ENCODE data around the gene ZNF587B. TPM values are rescaled to one million over a fixed set of nuclear protein-coding genes. Genes with fewer than 3 reads are reported as not detected.
A peak's percentile ranks its signal among the peaks of the same experiment; 100 is the strongest.
"Not testable (repeated sequence)": the region's sequence is repeated elsewhere in the genome, so short reads cannot be mapped to it uniquely, and the experiment has no call there.

Gene ZNF587B
- total RNA-seq, 1 donor from 2014 or later = 13.2 TPM

DNA sequence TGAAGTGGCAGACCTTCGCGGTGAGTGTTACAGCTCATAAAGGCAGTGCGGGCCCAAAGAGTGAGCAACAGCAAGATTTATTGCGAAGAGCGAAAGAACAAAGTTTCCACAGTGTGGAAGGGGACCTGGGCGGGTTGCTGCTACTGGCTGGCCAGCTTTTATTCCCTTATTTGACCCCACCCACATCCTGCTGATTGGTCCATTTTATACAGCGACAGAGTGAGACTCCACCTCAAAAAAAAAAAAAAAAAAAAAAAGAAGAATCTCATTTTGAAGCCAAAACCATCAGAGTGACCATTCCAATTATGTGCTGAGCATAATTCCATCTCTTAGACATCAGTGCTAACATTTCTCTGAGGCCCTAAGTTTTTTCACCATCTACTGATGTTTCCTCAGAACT is 13.4 kb upstream of the ZNF587B start:
- intact Hi-C loops (cut with DNase I) = no loop called here
- DNase-seq (ENCODE audit: low spot score) = no peak

DNA sequence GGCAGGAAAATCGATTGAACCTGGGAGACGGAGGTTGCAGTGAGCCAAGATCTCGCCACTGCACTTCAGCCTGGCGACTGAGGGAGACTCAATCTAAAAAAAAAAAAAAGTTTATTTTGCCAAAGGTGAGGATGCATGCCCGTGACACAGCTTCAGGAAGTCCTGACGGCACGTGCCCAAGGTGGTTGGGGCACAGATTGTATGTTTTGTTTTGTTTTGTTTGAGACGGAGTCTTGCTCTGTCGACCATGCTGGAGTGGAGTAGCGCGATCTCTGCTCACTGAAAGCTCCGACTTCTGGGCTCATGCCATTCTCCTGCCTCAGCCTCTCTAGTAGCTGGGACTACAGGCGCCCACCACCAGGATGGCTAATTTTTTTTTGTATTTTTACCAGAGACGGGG is 12.1 kb upstream of the ZNF587B start:
- ATAC-seq (no peak), DNase-seq (ENCODE audit: low spot score) (no peak)
- intact Hi-C loops (cut with DNase I) = no loop called here

More for the DNA sequence above, 13.4 kb upstream of the ZNF587B start:
- no peak for ATAC-seq

DNA sequence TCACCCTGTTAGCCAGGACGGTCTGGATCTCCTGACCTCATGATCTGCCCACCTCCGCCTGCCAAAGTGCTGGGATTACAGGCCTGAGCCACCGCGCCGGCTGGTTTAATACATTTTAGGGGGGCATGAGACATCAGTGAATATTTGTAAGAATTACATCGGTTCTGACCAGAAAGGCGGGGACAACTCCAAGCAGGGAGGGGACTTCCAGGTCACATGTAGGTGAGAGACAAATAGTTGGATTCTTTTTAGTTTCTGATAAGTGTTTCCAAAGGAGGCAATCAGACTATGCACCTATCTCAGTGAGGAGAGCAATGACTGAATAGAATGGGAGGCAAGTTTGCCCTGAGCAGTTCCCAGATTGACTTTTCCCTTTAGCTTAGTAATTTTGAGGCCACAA is 11.7 kb upstream of the ZNF587B start:
- intact Hi-C loops (cut with DNase I) = no loop called here
- ATAC-seq (no peak), DNase-seq (ENCODE audit: low spot score) (no peak)

DNA sequence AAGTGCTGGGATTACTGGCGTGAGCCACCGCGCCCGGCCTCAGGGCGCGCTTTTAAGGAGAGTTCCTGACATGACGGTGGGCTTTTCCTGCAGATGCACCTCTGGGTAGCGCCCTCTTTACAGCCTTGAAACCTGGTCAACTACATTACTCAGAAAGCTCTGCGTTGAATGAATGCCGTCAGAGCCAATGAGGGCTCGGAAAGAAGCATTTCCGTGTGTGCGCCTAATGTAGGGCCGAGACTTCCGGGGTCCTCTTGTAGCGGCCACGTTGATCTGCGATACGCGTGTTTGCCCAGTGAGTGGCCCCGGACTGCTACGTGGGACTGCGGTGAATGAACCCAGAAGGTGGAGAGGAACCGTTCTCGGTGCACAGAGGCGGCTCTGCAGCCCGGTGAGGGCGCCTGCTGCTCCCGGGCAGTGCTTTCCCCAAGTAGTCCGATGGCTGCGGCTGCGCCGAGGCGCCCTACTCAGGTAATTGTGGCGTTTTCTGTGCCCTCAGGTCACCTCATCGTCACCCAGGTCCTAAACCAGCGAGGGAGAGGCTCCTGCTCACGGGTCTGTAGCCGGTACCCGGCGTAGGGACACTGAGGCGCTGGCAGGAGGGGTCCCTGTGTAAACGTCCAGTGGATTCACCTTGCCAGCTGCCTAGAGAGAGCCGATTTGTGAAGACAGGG is 10.5 kb upstream of the ZNF587B start:
- intact Hi-C loops (cut with DNase I) = no loop called here
- peak; percentile 94 for ATAC-seq
- peak; percentile 82 for DNase-seq (ENCODE audit: low spot score)

DNA sequence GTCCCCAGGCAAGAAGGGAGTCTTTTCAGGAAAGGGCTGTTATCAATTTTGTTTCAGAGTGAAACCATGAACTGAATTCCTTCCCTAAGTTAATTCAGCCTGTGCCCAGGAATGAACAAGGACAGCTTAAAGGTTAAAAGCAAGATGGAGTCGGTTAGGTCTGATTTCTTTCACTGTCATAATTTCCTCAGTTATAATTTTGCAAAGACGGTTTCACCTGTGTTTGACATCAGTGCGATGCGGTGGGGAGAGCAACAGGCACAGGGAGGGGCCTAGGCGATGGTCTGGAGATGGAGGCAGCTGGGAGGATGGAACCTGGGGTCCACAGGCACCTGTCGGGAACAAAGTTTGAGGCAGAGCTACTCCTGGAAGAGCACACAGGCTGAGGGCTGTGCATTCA is 9.5 kb upstream of the ZNF587B start:
- intact Hi-C loops (cut with DNase I) = no loop called here
- ATAC-seq (no peak), DNase-seq (ENCODE audit: low spot score) (no peak)

DNA sequence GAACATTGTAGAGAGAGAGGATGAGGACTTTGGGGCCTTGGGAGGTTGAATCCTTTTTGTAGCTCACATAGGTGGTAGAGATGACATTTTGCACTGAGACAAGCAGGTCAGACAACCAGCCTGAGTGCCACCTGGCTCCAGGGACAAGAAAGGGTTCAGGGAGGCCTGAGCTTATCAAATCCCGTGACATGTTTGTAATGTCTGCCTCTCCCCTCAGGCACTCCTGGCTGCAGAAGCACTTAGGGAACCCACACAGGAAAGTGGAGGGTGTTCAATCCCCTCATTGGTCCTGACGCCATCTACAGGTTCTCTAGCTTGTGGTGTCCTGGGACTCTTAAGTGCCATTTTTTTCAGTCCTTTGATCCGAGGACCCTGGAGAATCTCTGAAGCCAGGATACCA is 9.0 kb upstream of the ZNF587B start:
- intact Hi-C loops (cut with DNase I); ATAC-seq; DNase-seq (ENCODE audit: low spot score): not testable (repeated sequence)

DNA sequence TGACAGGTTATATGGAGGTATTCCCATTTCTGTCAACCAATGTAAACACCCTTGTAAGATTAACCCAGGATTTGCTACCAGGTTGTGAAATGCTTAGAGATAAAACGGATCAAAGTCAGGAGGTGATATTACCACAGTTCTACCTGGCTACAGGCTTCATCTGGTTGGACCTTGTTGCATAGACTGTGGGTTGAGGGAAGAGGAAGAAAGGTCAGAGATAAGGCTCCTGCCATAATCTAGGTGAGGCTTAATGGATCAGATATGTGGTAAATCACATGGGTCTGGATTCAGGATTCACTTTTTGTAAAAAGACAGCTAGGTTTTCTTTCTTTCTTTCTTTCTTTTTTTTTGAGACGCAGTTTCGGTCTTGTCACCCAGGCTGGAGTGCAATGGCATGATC is 8.6 kb upstream of the ZNF587B start:
- DNase-seq (ENCODE audit: low spot score); intact Hi-C loops (cut with DNase I); ATAC-seq: not testable (repeated sequence)

DNA sequence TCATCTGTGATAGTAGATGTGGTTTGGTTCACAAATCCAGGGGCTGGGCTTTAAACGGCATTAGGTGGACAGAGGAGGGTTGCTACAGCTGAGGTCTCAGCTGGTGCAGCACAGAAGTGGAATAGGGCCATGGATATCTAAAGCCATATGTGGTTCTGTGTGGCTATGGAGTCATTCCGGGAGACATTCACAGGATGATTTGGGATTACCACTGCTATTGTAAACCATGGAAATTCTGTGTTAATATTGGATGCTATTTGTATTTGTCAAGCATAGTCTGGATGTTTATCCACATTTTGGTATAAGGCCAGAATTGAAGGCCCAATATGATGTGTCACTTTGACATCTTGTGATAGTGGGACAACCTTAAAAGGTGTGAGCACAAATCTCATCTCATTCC is 6.9 kb upstream of the ZNF587B start:
- intact Hi-C loops (cut with DNase I); ATAC-seq; DNase-seq (ENCODE audit: low spot score): not testable (repeated sequence)

DNA sequence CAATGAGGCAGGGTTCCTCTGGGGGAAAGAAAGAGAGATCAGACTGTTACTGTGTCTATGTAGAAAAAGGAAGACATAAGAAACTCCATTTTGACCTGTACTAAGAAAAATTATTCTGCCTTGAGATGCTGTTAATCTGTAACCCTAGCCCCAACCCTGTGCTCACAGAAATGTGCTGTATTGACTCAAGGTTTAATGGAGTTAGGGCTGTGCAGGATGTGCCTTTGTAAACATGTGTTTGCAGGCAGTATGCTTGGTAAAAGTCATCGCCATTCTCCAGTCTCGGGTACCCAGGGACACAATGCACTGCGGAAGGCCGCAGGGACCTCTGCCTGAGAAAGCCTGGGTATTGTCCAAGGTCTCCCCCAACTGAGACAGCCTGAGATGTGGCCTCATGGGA is 6.5 kb upstream of the ZNF587B start:
- intact Hi-C loops (cut with DNase I); DNase-seq (ENCODE audit: low spot score); ATAC-seq: not testable (repeated sequence)

DNA sequence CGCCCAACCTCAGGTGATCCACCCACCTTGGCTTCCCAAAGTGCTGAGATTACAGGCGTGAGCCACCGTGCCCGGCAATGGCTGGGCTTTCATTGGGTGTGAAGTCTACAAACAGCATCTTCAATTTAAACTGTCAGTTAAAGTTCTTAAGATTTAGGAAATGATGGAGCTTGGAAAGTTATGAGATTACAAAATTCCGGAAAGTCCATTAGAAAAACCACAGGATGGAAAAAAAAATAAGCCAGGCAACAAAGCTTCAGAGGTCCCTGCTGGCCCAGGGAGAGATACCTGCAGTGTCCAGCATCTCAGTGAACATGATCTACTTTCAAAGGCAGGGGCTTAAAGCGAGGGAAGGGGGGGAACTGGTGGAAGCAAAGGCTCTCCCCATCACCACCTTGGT is 4.6 kb upstream of the ZNF587B start:
- intact Hi-C loops (cut with DNase I) = no loop called here
- DNase-seq (ENCODE audit: low spot score) (no peak), ATAC-seq (no peak)

DNA sequence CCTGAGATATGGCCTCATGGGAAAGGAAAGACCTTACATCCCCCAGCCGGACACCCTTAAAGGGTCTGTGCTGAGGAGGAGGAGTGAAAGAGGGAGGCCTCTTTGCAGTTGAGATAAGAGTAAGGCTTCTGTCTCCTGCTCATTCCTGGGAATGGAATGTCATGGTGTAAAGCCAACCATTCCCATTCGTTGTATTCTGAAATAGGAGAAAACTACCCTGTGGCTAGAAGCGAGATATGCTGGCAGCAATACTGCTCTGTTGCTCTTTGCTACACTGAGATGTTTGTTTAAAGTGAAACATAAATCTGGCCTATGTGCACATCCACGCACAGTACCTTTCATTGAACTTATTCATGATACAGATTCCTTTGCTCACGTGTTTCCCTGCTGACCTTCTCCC is 783 bp upstream of the ZNF587B start:
- no peak for ATAC-seq

DNA sequence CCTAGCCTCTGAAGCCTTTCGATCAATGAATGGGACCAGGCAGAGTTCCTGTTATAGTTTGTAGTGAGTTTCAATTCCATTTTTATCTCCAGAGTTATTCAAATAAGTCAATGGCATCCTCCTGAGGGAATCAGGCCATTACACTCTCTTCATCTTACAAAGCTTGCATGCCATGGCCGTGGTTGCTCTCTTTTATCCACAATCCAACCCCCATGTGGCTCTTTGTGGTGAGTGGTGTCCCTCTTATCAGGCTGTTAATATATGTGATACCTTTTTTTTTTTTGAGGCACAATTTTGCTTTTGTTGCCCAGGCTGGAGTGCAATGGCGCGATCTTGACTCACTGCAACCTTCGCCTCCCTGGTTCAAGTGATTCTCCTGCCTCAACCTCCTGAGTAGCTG is 6.9 kb downstream of the ZNF587B start:
- DNase-seq (ENCODE audit: low spot score); ATAC-seq; intact Hi-C loops (cut with DNase I): not testable (repeated sequence)

More for the DNA sequence above, 783 bp upstream of the ZNF587B start:
- DNase-seq (ENCODE audit: low spot score) = no peak
- intact Hi-C loops (cut with DNase I) = no loop called here

DNA sequence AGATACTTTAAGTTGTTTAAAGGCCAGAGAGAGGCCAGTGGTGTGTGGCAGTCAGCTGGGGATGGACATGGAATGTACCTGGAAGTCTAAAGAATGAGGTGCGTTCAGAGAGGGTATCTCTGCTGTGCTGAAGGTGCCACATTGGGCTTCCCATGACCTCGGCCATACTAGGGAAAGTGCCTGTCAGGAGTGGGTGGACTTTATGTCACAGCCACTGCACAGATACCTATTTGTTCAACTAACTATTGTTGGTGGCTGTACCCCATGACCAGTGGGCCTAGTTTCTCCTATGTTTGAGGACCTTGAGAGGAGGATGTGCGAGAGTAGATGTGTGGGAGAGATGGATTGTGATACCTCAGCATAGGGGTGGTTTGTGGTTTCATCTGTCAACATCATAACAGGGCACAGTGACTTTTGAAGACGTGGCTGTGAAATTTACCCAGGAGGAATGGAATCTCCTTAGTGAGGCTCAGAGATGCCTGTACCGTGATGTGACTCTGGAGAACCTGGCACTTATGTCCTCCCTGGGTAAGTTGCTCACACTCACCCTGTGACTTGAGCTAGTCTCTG is 8.6 kb downstream of the ZNF587B start:
- ATAC-seq; intact Hi-C loops (cut with DNase I); DNase-seq (ENCODE audit: low spot score): not testable (repeated sequence)

DNA sequence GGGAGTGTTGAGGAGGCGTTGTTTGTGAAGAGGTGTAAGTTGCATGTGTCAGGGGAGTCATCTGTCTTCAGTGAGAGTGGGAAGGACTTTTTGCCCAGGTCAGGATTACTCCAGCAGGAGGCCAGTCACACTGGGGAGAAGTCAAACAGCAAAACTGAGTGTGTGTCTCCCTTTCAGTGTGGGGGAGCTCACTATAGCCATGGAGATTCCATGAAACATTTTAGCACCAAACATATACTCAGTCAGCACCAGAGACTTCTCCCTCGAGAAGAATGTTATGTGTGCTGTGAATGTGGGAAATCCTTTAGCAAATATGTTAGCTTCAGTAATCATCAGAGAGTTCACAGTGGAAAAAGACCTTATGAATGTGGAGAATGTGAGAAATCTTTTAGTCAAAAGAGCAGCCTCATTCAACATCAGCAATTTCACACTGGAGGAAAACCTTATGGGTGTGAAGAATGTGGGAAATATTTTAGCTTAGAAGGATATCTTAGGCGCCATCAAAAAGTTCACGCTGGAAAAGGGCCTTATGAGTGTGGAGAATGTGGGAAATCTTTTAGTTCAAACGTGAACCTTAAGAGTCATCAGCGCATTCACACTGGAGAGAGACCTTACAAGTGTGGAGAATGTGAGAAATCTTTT is 11.1 kb downstream of the ZNF587B start:
- intact Hi-C loops (cut with DNase I) = no loop called here
- DNase-seq (ENCODE audit: low spot score) = no peak
- no peak for ATAC-seq

DNA sequence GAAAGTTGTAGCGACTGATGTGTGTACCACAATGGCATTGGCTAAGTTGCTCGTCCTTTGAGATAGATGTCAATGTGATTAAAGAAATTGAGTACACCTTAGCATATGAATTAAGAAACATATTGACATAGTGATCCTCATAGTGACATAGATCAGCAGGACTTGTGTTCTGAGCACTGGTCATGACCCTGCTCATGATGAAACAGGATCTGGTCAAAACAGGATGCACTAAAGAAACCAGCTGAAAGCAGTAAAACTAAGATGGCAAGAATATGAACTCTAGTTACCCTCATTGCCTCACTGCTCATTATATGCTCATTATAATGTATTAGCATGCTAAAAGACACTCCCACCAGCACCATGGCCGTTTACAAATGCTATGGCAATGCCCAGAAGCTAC is 17.1 kb downstream of the ZNF587B start:
- DNase-seq (ENCODE audit: low spot score); ATAC-seq; intact Hi-C loops (cut with DNase I): not testable (repeated sequence)

DNA sequence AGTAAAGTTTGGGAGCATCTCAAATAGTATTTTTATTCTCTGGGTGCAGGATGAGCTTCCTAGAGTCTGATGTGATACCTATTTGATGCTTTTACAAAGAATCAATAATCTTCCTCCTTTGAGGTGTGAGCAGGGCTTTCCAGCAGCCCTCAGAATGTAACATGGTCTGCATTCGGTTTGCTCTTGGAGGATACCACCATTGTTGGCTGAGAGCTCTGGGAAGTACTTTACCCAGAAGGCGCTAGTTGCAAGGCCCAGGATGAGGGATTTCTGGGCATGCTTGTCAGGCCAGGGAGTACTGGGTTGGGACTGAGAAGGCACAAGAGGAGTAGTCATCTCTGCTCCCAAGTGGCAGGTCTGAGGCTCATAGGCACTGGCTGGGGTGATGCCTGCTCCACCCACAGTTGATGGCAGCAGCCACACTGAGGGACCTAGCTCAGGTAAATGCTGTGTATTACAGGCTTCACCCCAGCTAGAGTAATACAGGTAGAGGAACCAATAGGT is 19.1 kb downstream of the ZNF587B start:
- intact Hi-C loops (cut with DNase I); DNase-seq (ENCODE audit: low spot score); ATAC-seq: not testable (repeated sequence)

DNA sequence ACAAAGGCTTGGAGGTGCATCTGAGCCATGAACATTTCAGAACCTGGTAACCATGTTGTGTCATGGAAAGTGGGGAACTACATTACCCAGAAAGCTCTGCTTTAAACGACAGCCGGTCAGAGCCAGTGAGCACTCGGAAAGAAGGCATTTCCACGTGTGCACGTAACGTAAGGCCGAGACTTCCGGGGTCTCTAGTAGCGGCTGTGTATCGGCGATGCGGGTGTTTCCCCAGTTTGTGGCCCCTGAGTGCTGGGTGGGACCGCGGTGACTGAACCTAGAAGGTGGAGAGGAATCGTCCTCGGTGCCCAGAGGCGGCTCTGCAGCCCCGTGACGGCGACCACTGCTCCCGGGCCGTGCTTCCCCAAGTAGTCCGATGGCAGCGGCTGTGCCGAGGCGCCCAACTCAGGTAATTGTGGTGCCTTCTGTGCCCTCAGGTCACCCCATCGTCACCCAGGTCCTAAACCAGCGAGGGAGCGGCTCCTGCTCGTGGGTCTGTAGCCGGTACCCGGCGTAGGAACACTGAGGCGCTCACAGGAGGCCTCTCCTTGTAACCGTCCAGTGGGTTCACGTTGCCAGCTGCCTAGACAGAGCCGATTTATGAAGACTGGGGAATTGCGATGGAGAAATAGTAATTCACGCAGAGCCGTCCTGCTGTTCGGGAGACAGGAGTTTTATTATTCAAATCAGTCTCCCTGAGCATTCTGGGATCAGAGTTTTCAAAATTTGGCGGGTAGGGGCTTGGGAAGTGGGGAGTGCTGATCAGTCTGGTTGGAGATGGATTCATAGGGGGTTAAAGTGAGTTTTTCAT is 19.8 kb downstream of the ZNF587B start, which contains the start of gene ZNF587:
Gene ZNF587 (plus strand): TSS at position 194 of the 808 bp plus-strand sequence. CDS start 180 bp downstream, at position 374.
- ATAC-seq (peak; percentile 99), DNase-seq (ENCODE audit: low spot score) (peak; percentile 69)

DNA sequence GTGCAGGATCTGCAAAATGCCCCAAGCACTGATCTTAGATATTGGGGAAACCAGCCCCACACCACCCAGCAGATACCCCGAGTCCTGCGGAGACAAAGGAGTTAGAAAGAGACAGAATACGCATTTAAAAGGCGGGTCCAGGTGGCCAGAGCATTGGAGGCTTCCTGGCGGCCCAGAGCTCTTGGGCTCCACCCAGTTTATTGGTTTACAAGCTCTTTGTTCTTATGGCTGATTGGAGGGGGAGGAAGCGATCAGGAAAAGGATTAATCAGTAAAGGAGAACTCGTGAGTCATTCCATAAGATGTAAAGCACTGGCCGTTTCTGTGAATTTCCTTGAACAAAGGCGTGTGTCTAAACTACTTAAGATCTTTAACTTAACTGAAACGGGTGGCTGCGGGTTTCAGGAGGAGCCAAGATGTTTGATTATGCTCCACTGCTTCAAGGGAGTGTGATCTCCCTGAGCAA is 20.5 kb downstream of the ZNF587B start:
- intact Hi-C loops (cut with DNase I) = no loop called here
- no peak for DNase-seq (ENCODE audit: low spot score)
- ATAC-seq = no peak

More for the DNA sequence above, 19.8 kb downstream of the ZNF587B start, which contains the start of gene ZNF587:
- intact Hi-C loops (cut with DNase I) = not testable (repeated sequence)
